ENCODE results near the gene AMZ2. TPM values are rescaled to one million over a fixed set of nuclear protein-coding genes. Genes with fewer than 3 reads are reported as not detected.
A peak's percentile ranks its signal among the peaks of the same experiment; 100 is the strongest.
"Not testable (repeated sequence)": the region's sequence is repeated elsewhere in the genome, so short reads cannot be mapped to it uniquely, and the experiment has no call there.

Gene AMZ2
- total RNA-seq, 1 experiment from 2014 or later: 136 TPM

GRCh38 chr17:68205251-68205807 is 42.5 kb upstream of the AMZ2 start:
- peak overlapping the region; percentile 100 for H3K9ac ChIP-seq (ENCODE audit: low read length)
- H3K4me2 ChIP-seq (ENCODE audit: low read depth, low read length, poor library complexity, severe bottlenecking): peak overlapping the region; percentile 80
- H3K27ac ChIP-seq (ENCODE audit: low read length): peak overlapping the region; percentile 94
- DNase-seq: peak; percentile 98
- H3K9me3 ChIP-seq (ENCODE audit: low read length): no peaks in the 10 kb centered on the region
- peaks cover 14% of the 10 kb centered on the region for H3K36me3 ChIP-seq (ENCODE audit: insufficient read depth, low read length)
- H3K4me3 ChIP-seq (ENCODE audit: low read length): peak overlapping the region; percentile 73
- H2AFZ ChIP-seq (ENCODE audit: low read length): 0 out of 2 replicates have a peak overlapping the region, but pooled peaks have one; percentile 75
- no peaks in the 10 kb centered on the region for H3K27me3 ChIP-seq (ENCODE audit: low read length)
- H4K20me1 ChIP-seq (ENCODE audit: insufficient read depth, low read depth, low read length): no peaks in the 10 kb centered on the region
- H3K79me2 ChIP-seq (ENCODE audit: low read length): peaks cover 37% of the 10 kb centered on the region
- no peaks in the 10 kb centered on the region for H3K9me2 ChIP-seq (replicated peaks; ENCODE audit: insufficient read depth, low read length)
- H3K4me1 ChIP-seq (ENCODE audit: low read length): peaks cover 32% of the 10 kb centered on the region

- peak overlapping the region; percentile 100 for H3K9ac ChIP-seq (ENCODE audit: low read length)
- H3K4me1 ChIP-seq (ENCODE audit: low read length): peaks cover 26% of the 10 kb centered on the region
- H3K4me3 ChIP-seq (ENCODE audit: low read length): peak overlapping the region; percentile 73
- no peaks in the 10 kb centered on the region for H3K9me2 ChIP-seq (replicated peaks; ENCODE audit: insufficient read depth, low read length)
- H3K9me3 ChIP-seq (ENCODE audit: low read length): no peaks in the 10 kb centered on the region
- H3K4me2 ChIP-seq (ENCODE audit: low read depth, low read length, poor library complexity, severe bottlenecking): peak overlapping the region; percentile 80
- H2AFZ ChIP-seq (ENCODE audit: low read length): no peak overlapping the region
- no peaks in the 10 kb centered on the region for H4K20me1 ChIP-seq (ENCODE audit: insufficient read depth, low read depth, low read length)
- peaks cover 45% of the 10 kb centered on the region for H3K79me2 ChIP-seq (ENCODE audit: low read length)
- H3K27ac ChIP-seq (ENCODE audit: low read length): peak overlapping the region; percentile 94
- DNase-seq: peak; percentile 77
- H3K27me3 ChIP-seq (ENCODE audit: low read length): no peaks in the 10 kb centered on the region
- H3K36me3 ChIP-seq (ENCODE audit: insufficient read depth, low read length): peaks cover 21% of the 10 kb centered on the region
Observed at GRCh38 chr17:68205808-68206720, 41.8 kb upstream of the AMZ2 start.

GRCh38 chr17:68207651-68208253 is 40.1 kb upstream of the AMZ2 start:
- Histone ChIP-seq H3K36me3 (ENCODE audit: insufficient read depth, low read length) (peaks cover 21% of the 10 kb centered on the region), H3K27ac (ENCODE audit: low read length) (peak overlapping the region; percentile 94)

GRCh38 chr17:68208651-68209050 is 39.2 kb upstream of the AMZ2 start:
- DNase-seq; H3K27ac ChIP-seq (ENCODE audit: low read length); H3K27me3 ChIP-seq (ENCODE audit: low read length); H3K4me2 ChIP-seq (ENCODE audit: low read depth, low read length, poor library complexity, severe bottlenecking); H3K9ac ChIP-seq (ENCODE audit: low read length); H3K9me3 ChIP-seq (ENCODE audit: low read length); H2AFZ ChIP-seq (ENCODE audit: low read length); H4K20me1 ChIP-seq (ENCODE audit: insufficient read depth, low read depth, low read length); H3K4me3 ChIP-seq (ENCODE audit: low read length); H3K9me2 ChIP-seq (replicated peaks; ENCODE audit: insufficient read depth, low read length): not testable (repeated sequence)
- Histone ChIP-seq H3K4me1 (ENCODE audit: low read length) (peaks cover 34% of the 10 kb centered on the region), H3K36me3 (ENCODE audit: insufficient read depth, low read length) (peaks cover 21% of the 10 kb centered on the region), H3K79me2 (ENCODE audit: low read length) (peaks cover 61% of the 10 kb centered on the region)

More at GRCh38 chr17:68207651-68208253, 40.1 kb upstream of the AMZ2 start:
- Histone ChIP-seq H3K9me3 (ENCODE audit: low read length) (no peaks in the 10 kb centered on the region), H3K79me2 (ENCODE audit: low read length) (peaks cover 52% of the 10 kb centered on the region), H4K20me1 (ENCODE audit: insufficient read depth, low read depth, low read length) (no peaks in the 10 kb centered on the region), H2AFZ (ENCODE audit: low read length) (no peak overlapping the region), H3K4me2 (ENCODE audit: low read depth, low read length, poor library complexity, severe bottlenecking) (peak overlapping the region; percentile 80), H3K4me3 (ENCODE audit: low read length) (peak overlapping the region; percentile 73), H3K4me1 (ENCODE audit: low read length) (peaks cover 25% of the 10 kb centered on the region), H3K9ac (ENCODE audit: low read length) (peak overlapping the region; percentile 100; the same call in 1 of the 2 replicates), H3K9me2 (replicated peaks; ENCODE audit: insufficient read depth, low read length) (no peaks in the 10 kb centered on the region), H3K27me3 (ENCODE audit: low read length) (no peaks in the 10 kb centered on the region)
- no peak for DNase-seq

- not testable (repeated sequence) for H3K9me3 ChIP-seq (ENCODE audit: low read length); H4K20me1 ChIP-seq (ENCODE audit: insufficient read depth, low read depth, low read length); H3K4me3 ChIP-seq (ENCODE audit: low read length); H3K27ac ChIP-seq (ENCODE audit: low read length); H3K4me2 ChIP-seq (ENCODE audit: low read depth, low read length, poor library complexity, severe bottlenecking); H3K27me3 ChIP-seq (ENCODE audit: low read length); H3K9me2 ChIP-seq (replicated peaks; ENCODE audit: insufficient read depth, low read length); H2AFZ ChIP-seq (ENCODE audit: low read length); DNase-seq; H3K9ac ChIP-seq (ENCODE audit: low read length)
- H3K36me3 ChIP-seq (ENCODE audit: insufficient read depth, low read length): peaks cover 21% of the 10 kb centered on the region
- H3K4me1 ChIP-seq (ENCODE audit: low read length): peaks cover 41% of the 10 kb centered on the region
- H3K79me2 ChIP-seq (ENCODE audit: low read length): peaks cover 68% of the 10 kb centered on the region
Observed at GRCh38 chr17:68209191-68209900, 38.5 kb upstream of the AMZ2 start.

GRCh38 chr17:68210570-68211315 is 37.1 kb upstream of the AMZ2 start:
- peaks cover 36% of the 10 kb centered on the region for H3K4me1 ChIP-seq (ENCODE audit: low read length)
- H3K4me2 ChIP-seq (ENCODE audit: low read depth, low read length, poor library complexity, severe bottlenecking): no peak overlapping the region
- H2AFZ ChIP-seq (ENCODE audit: low read length): no peak overlapping the region
- H3K36me3 ChIP-seq (ENCODE audit: insufficient read depth, low read length): peaks cover 21% of the 10 kb centered on the region
- peaks cover 77% of the 10 kb centered on the region for H3K79me2 ChIP-seq (ENCODE audit: low read length)
- no peaks in the 10 kb centered on the region for H3K9me3 ChIP-seq (ENCODE audit: low read length)
- H3K27ac ChIP-seq (ENCODE audit: low read length): no peak overlapping the region
- H3K4me3 ChIP-seq (ENCODE audit: low read length): no peak overlapping the region
- H3K9me2 ChIP-seq (replicated peaks; ENCODE audit: insufficient read depth, low read length): no peaks in the 10 kb centered on the region
- H3K9ac ChIP-seq (ENCODE audit: low read length): no peak overlapping the region
- no peaks in the 10 kb centered on the region for H3K27me3 ChIP-seq (ENCODE audit: low read length)
- no peak for DNase-seq
- H4K20me1 ChIP-seq (ENCODE audit: insufficient read depth, low read depth, low read length): no peaks in the 10 kb centered on the region

- H3K9ac ChIP-seq (ENCODE audit: low read length): peak overlapping the region; percentile 58
- peak overlapping the region; percentile 82 for H3K27ac ChIP-seq (ENCODE audit: low read length)
- H3K9me3 ChIP-seq (ENCODE audit: low read length); H4K20me1 ChIP-seq (ENCODE audit: insufficient read depth, low read depth, low read length); H3K9me2 ChIP-seq (replicated peaks; ENCODE audit: insufficient read depth, low read length); H2AFZ ChIP-seq (ENCODE audit: low read length); H3K27me3 ChIP-seq (ENCODE audit: low read length): not testable (repeated sequence)
- H3K4me3 ChIP-seq (ENCODE audit: low read length): peak overlapping the region; percentile 34; the same call in 1 of the 2 replicates
- peaks cover 25% of the 10 kb centered on the region for H3K36me3 ChIP-seq (ENCODE audit: insufficient read depth, low read length)
- H3K4me2 ChIP-seq (ENCODE audit: low read depth, low read length, poor library complexity, severe bottlenecking): peak overlapping the region; percentile 68
- peaks cover 70% of the 10 kb centered on the region for H3K79me2 ChIP-seq (ENCODE audit: low read length)
- DNase-seq: peak; percentile 60
- H3K4me1 ChIP-seq (ENCODE audit: low read length): peaks cover 33% of the 10 kb centered on the region
Observed at GRCh38 chr17:68213428-68214411, 34.1 kb upstream of the AMZ2 start.

All from Karpas-422 (cell line).